HCT116 (cell line): Measurements from ENCODE around the gene SHROOM3.

ENCODE experiments used
- ATF3 ChIP-seq: IDR thresholded peaks from 2 replicates; pipeline ENCODE4 v1.6.1; 2012
- CEBPB ChIP-seq: IDR thresholded peaks from 2 replicates; pipeline ENCODE4 v1.6.1; 2012; ENCODE audit warnings: low read depth
- CTCF ChIP-seq, 3 experiments: fragments of 200-600 bp in 1 of 3; sonication (generic) in 1 of 3; IDR thresholded peaks in 2 of 3; conservative IDR thresholded peaks in 1 of 3; 2 replicates each; pipeline ENCODE4 v1.5.1; 2012 to 2017; ENCODE audit warnings: low read depth in 2 of 3, low read length in 2 of 3, antibody characterized with exemption in 1 of 3, borderline replicate concordance in 1 of 3, control low read depth in 1 of 3, mild to moderate bottlenecking in 1 of 3, mixed read lengths in 1 of 3, mixed run types in 1 of 3, moderate library complexity in 1 of 3; ENCODE audit not compliant: insufficient read depth in 1 of 3
- EZH2 ChIP-seq: fragments of 200-600 bp; sonication (generic); IDR thresholded peaks from 2 replicates; pipeline ENCODE4 v1.6.1; 2017; ENCODE audit warnings: antibody characterized with exemption, mixed run types
- EZH2phosphoT487 ChIP-seq: fragments of 200-600 bp; IDR thresholded peaks from 2 replicates; pipeline ENCODE4 v1.6.1; 2018; ENCODE audit warnings: antibody characterized with exemption, borderline replicate concordance
- MAX ChIP-seq: IDR thresholded peaks from 2 replicates; pipeline ENCODE4 v1.6.1; 2012
- POLR2A ChIP-seq: IDR thresholded peaks from 2 replicates; pipeline ENCODE4 v1.7.0; 2011; ENCODE audit warnings: borderline replicate concordance; ENCODE audit not compliant: insufficient read depth, insufficient read length; ENCODE audit errors: extremely low read depth
- POLR2AphosphoS5 ChIP-seq: IDR thresholded peaks from 2 replicates; pipeline ENCODE4 v1.6.1; 2011; ENCODE audit warnings: mild to moderate bottlenecking, low read depth, low read length, moderate library complexity
- RAD21 ChIP-seq: IDR thresholded peaks from 2 replicates; pipeline ENCODE4 v1.6.1; 2012; ENCODE audit warnings: low read depth, mild to moderate bottlenecking
- SIN3A ChIP-seq: IDR thresholded peaks from 2 replicates; pipeline ENCODE4 v1.6.1; 2012; ENCODE audit warnings: low read depth
- SP1 ChIP-seq: IDR thresholded peaks from 2 replicates; pipeline ENCODE4 v1.6.1; 2012; ENCODE audit warnings: low read depth
- YY1 ChIP-seq: IDR thresholded peaks from 2 replicates; pipeline ENCODE4 v1.6.1; 2011; ENCODE audit warnings: low read length, low read depth, moderate library complexity, mild to moderate bottlenecking; ENCODE audit not compliant: insufficient replicate concordance; ENCODE audit errors: extremely low read depth
- ZBTB33 ChIP-seq: IDR thresholded peaks from 2 replicates; pipeline ENCODE4 v1.6.1; 2011; ENCODE audit warnings: mild to moderate bottlenecking, low read length, moderate library complexity; ENCODE audit not compliant: insufficient replicate concordance; ENCODE audit errors: extremely low read depth
- ZFX ChIP-seq: fragments of 450-650 bp; IDR thresholded peaks from 2 replicates; pipeline ENCODE4 v1.6.1; 2017

GRCh38 chr4:76458297-76458696, 23.3 kb downstream of the SHROOM3 start:
- TF ChIP-seq YY1 (no peak), ZFX (no peak), ZBTB33 (no peak), POLR2A (no peak), POLR2AphosphoS5 (no peak), EZH2 (no peak), CTCF (IDR thresholded peaks at IDR 0.05 in 2 of 3, conservative IDR thresholded peaks at IDR 0.05 in 1 of 3; ENCODE audit: borderline replicate concordance in 1 of 3, insufficient read depth in 1 of 3, low read depth in 2 of 3, low read length in 2 of 3) (no peak), MAX (no peak), CEBPB (no peak), EZH2phosphoT487 (no peak), ATF3 (no peak), SIN3A (no peak), SP1 (no peak), RAD21 (no peak)
